Transverse colon (tissue), 3 donors: ENCODE results near the gene TVP23C.

Experiments
- CTCF ChIP-seq, 5 experiments: fragments of 200-600 bp in 3 of 5; fragments of 450-650 bp in 2 of 5; sonication (generic) in 3 of 5; IDR thresholded peaks; 1 replicate in 2 of 5; 2 replicates in 3 of 5; pipeline ENCODE4 v1.5.1; 2016 to 2017; ENCODE audit warnings: antibody characterized with exemption in 5 of 5, inconsistent platforms in 3 of 5, mild to moderate bottlenecking in 2 of 5, moderate library complexity in 1 of 5
- EP300 ChIP-seq: sonication (generic); formaldehyde crosslinking; IDR thresholded peaks from one replicate; pipeline ENCODE4 v1.6.1; 2017; ENCODE audit warnings: antibody characterized with exemption, low read depth
- POLR2A ChIP-seq: fragments of 450-650 bp; IDR thresholded peaks from one replicate; pipeline ENCODE4 v1.6.1; 2016; ENCODE audit warnings: antibody characterized with exemption, mild to moderate bottlenecking, moderate library complexity

- TF ChIP-seq POLR2A (no peak), CTCF (IDR thresholded peaks at IDR 0.05) (no peak), EP300 (no peak)
Observed at GRCh38 chr17:15452746-15453145, 110.5 kb downstream of the TVP23C start.
